Fibroblast of upper back skin (primary cell): ENCODE results near the gene FA2H.
"Not testable (repeated sequence)": the region's sequence is repeated elsewhere in the genome, so short reads cannot be mapped to it uniquely, and the experiment has no call there.

ENCODE experiments used
- DNase-seq: peaks from one replicate; pipeline ENCODE4 v3.0.0-alpha.2; 2013

FA2H gene, protein sequence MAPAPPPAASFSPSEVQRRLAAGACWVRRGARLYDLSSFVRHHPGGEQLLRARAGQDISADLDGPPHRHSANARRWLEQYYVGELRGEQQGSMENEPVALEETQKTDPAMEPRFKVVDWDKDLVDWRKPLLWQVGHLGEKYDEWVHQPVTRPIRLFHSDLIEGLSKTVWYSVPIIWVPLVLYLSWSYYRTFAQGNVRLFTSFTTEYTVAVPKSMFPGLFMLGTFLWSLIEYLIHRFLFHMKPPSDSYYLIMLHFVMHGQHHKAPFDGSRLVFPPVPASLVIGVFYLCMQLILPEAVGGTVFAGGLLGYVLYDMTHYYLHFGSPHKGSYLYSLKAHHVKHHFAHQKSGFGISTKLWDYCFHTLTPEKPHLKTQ

DNA sequence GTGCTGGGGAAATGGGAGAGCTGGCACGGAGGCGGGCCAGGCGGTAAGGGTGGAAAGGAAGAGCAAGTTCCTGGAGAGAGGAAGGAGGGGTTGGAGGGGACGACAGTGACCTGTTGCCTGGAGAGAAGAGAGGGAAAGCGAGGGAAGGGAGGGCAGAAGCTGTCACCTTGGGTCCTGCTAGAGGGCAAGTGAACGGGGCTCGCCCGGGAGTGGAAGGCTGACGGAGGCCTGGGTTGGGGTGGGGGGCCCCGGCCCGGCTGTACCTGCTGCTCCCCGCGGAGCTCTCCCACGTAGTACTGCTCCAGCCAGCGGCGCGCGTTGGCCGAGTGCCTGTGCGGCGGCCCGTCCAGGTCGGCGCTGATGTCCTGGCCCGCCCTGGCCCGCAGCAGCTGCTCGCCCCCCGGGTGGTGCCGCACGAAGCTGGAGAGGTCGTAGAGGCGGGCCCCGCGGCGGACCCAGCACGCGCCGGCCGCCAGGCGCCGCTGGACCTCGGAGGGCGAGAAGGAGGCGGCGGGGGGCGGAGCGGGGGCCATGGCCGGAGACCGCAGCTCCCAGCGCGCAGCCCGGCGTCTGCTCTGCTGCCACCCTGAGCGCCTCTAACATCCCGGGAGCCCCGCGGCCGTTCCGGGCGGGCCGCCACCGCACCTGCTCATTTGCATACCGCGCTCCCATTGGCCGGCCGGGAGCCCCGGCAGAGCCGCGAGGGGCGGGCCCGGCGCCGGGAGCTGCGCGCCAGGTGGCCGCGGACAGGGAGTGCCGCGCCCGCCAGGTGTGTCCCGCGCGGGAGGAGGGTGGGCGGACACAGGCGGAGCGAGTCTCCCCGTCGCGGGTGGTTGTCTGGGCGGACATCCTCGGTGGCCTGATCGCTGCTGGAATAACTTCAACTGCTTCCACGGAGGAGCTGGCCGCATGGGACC is at the start of gene FA2H:
TSS of gene FA2H (minus strand) at position 598 of the 917 bp plus-strand sequence. CDS start at position 533, 65 bp downstream.
- peak; percentile 14 for DNase-seq

DNA sequence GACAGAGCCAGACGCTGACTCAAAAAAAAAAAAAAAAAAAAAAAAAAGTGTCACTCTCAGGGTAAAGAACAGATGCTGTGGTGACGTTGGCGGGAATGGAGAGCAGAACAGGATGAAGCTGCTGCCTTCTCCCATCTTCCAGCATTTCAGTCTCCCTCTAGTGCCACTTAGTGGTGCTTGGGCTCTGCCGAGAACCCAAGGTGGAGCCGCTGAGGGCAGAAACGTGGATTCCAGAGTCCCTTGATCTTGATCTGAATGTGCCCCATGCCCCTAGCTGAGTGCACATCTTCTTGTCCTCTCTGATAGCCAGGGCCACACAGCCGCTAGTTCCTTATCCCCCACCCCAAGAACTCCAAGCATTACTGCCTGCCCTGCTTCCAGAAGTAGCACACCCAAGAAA is 43.2 kb upstream of the FA2H start:
- DNase-seq = no peak

DNA sequence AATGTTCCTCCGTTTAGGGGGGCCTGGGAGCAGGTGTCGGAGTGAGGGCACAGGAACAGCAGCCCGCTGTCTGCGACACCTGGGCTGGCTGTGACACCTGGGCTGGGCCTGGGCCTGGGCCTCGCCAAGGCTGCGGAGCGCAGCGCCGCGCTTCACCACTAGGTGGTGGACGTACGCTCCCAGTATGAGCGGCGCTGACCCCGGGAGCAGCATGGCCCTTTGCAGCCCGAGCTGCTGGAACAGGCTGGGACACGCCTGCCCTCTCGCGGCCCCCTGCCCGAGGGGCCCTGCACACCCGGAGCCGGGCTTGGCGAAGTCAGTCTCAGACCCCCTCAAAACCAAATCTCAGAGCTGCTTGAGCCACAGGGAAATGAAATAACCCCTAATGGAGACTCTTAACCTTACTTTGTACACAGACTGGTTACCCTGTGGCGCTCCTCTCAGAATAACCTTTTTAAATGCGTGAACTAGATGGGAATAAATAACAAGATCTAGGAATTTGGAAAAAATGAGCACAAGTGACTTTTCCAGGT is 38.6 kb upstream of the FA2H start:
- DNase-seq = peak; percentile 59

DNA sequence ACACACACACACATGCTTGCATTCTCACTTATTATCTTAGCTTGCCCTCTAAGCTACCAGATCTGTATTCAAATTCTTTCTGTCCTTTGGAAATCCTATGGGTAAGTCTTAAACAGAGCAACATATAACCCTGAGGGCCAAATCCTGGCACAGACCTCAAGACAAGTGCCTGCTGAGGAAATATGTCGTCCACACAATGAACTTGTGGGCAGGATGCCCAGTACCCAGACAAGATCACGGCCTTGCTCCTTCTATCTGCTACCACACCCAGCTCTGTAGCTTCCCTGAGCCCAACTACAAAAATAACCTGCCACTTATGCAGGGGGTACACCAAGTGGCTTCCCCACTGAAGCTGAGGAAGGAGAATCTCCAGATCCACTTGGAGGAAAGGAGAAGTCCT is 37.3 kb upstream of the FA2H start:
- no peak for DNase-seq

DNA sequence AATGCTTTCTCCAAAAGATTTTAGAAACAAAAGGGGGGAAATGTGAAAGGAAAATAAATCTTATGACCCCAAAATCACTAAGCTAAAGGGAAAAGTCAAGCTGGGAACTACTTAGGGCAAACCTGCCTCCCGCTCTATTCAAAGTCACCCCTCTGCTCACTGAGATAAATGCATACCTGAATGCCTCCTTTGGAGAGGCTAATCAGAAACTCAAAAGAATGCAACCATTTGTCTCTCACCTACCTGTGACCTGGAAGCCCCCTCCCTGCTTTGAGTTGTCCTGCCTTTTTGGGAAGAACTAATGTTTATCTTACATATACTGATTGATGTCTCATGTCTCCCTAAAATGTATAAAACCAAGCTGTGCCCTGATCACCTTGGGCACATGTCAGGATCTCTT is 36.6 kb upstream of the FA2H start:
- not testable (repeated sequence) for DNase-seq

DNA sequence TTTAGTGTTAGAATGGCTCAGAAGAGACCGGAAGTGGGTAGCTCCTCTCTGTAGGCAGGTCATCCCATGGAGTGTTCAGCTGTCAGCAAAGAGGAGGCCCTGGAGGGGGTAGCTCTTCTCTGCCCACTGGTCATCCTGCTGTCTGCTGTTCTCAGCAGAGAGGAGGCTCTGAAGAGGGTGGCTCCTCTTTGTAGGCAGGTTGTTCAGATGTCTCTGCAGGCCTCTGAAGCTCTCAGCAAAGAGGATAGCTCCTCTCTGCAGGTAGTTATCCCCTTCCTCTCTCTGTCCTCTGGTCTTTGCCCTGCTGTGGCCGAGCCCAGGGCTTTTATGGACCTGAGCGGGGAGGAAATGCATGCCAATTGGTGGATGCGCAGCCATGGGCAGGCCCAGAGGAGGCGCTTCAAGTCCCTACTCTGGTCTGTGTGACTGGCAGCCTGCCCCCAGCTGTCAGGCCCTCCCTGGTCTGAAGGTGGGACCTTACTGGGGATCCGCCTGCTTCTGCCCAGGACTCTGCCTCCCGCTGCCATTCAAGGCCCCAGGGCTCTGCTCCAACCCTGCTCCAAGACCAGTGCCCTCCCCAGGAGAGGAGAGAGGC is 32.5 kb upstream of the FA2H start:
- DNase-seq = no peak

DNA sequence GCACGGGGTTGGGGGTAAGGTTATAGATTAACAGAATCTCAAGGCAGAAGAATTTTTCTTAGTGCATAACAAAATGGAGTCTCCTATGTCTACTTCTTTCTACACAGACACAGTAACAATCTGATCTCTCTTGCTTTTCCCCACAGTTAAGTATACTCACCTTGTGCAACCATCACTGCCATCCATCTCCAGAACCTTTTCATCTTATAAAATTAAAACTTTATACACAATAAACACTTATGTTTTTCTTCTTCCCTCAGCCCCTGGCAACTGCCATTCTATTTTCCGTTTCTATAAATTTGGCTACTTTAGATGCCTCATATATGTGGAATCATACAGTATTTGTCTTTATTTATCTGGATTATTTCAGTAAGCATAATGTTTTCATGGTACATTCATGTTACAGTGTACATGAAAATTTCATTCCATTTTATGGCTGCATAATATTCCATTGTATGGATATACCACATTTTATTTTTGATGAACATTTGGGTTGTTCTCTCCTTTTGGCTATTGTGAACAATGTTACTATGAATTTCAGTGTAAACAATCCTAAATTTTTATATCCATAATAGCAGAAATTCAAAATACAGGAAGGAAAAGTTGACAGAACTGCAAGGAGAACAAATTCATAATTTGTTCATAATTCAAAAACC is 25.7 kb upstream of the FA2H start:
- no peak for DNase-seq

DNA sequence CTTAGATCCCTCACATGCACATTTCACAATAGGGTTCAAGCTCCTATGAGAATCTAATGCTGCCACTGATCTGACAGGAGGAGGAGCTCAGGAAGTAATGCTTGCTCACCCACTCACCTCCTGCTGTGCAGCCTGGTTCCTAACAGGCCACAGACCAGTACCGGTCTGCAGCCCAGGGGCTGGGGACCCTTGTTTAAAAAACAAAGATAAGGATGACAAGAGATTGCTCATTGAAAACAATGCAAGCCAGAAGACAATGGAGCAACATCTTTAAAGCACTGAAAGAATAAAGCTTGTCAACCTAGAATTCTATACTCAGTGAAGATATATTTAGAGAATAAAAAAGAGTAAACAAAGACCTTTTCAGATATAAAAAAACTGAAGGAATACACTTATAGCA is 22.8 kb upstream of the FA2H start:
- DNase-seq = no peak

DNA sequence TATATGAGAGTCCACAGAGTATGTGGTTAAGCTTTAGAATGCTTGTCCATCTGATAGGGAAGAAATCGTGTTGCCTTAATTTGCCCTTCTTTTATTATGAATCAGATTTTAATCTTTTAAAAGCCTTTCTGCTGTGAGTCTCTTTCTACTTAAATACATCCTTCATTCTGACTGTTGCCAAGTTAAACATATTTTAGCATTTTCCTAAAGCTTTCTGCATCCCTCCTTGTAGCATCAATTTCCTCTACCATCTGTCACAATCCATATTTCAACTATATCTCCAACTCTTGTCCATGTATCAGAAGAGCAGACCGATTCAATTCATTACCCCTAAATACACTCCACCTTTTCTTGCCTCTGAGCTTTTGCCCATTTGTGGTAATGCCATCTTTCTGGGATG is 20.5 kb upstream of the FA2H start:
- no peak for DNase-seq

DNA sequence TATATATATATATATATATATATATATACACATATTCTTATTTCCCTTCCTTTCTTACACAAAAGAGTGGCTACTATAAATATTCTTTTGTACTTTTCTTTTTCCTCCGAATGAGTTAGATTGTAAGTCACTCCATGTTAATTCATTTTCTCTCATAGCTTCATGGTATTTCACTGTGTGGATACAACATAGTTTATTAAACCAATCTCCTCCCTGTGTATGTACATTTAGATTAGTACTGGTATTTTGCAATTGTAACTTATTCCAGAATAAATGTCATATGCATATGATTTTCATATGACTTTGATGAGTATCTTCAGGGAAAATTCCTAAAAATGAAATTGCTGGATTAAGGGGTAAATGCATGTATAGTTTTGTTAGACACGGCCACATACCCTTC is 20.0 kb upstream of the FA2H start:
- no peak for DNase-seq

DNA sequence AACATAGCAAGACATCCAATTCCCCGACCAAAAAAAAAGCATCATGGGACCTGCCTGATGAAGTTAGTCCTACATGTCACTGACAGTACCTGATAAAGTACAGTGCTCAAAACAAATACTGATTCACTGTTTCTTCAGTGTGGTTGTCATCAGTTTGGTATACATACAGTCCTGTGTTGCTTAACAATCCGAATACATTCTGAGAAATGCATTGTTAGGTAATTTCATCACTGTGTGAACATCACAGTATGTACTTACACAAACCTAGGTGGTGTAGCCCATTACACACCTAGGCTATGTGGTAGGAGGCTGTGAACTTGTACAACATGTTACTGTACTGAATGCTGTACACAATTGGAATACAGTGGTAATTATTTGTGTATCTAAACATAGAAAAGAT is 19.0 kb upstream of the FA2H start:
- DNase-seq = no peak

DNA sequence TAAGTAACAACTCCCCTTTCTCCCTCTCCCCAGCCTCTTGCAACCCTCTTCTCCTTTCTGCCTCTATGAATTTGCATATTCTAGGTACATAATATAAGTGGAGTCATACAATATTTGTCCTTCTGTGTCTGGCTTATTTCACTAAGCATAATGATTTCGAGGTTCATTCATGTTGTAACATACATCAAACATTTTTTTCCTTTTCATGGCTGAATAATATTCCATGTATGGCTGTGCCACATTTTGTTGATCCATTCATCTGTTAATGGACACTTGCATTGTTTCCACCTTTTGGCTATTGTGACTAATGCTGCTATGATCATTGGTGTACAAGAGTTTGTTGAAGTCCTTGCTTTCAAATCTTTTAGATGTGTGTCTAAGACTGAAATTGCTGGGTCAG is 17.6 kb upstream of the FA2H start:
- DNase-seq = no peak

DNA sequence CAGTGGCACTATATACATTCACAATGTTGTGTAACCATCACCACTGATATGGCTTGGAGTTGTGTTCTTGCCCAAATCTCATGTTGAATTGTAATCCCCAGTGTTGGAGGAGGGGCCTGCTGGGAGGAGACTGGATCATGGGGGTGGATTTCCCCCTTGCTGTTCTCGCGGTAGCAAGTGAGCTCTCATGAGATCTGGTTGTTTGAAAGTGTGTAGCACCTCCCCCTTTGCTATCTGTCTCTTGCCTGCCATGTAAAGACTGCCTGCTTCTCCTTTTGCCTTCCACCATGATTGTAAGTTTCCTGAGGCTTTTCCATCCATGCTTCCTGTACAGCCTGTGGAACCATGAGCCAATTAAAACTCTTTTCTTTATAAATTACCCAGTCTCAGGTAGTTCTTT is 17.1 kb upstream of the FA2H start:
- DNase-seq = not testable (repeated sequence)

DNA sequence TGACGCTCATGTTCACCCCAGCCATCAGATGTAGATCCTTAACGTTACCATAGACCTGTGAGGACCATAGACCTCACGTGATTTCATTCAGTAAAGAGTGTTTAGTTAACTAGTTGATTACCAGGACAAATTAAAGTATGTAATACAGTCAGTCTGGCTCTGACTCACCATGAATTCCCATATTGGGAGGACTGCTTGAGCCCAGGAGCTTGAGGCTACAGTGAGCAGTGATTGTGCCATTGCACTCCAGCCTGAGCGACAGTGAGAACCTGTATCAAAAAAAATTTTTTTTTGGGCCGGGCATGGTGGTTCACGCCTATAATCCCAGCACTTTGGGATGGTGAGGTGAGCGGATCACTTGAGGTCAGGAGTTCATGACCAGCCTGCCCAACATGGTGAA is 13.5 kb upstream of the FA2H start:
- no peak for DNase-seq

DNA sequence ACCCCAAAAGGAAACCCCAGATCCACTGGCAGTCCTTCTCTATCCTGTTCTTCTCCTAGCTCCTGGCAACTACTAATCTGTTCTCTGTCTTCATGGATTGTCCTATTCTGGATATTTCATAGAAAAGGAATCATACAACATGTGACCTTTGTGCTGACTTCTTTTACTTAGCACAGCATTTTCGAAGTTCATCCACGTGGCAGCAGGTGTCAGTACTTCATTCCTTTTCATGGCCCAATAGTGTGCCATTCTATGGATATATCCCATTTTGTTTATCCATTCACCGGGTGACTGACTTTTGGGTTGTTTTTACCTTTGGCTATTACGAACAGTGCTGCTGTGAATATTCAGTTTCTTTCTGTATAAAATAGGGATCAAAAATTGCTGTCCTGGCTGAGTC is 10.4 kb upstream of the FA2H start:
- no peak for DNase-seq

DNA sequence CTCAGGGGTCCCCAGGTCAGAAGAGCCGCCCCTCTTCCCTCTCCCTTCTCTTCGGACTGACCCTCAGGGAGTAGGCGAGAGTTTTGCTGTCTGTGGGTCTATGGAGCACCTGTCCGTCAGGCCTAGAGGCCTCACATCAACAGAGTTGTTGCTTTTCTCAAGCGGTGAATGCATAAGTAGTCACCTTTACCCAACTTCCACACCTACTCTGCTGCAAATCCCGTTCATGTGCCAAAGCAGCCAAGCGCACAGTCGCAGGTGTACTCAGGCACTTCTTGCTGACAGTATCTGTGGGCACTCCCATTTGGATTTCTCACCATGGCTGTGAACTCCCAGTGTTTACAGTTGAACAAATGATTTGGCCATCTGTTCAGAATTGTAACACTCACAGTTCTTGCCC is 4.0 kb upstream of the FA2H start:
- no peak for DNase-seq

DNA sequence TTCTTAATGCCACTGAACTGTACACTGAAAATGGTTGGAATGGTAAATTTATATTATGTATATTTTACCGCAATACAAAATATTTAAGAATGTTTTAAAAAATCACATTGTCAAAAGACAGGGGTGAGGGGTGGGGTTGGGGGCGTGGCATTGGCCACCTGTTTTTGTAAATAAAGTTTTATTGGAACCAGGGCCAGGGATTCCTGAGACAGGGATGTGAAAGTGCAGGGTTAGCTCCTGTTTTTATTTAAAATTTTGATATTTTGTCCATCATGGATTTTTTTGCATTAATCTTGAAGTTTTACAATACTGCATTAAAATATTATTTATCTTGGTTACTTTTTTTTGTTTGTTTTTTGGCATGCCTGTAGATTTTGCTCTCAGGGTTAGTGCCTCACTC is 2.3 kb upstream of the FA2H start:
- no peak for DNase-seq

DNA sequence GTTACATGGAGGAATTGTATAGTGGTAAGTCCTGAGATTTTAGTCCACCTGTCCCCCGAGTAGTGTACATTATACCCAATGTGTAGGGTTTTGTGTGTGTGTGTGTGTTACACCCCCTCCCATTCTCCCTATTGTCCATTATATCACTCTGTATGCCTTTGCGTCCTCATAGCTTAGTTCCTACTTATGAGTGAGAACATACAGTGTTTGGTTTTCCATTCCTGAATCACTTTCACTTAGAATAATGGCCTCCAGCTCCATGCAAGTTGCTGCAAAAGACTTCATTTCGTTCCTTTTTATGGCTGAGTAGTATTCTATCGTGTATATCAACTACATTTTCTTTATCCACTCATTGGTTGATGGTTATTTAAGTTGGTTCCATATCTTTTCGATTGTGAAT is 635 bp upstream of the FA2H start:
- no peak for DNase-seq

DNA sequence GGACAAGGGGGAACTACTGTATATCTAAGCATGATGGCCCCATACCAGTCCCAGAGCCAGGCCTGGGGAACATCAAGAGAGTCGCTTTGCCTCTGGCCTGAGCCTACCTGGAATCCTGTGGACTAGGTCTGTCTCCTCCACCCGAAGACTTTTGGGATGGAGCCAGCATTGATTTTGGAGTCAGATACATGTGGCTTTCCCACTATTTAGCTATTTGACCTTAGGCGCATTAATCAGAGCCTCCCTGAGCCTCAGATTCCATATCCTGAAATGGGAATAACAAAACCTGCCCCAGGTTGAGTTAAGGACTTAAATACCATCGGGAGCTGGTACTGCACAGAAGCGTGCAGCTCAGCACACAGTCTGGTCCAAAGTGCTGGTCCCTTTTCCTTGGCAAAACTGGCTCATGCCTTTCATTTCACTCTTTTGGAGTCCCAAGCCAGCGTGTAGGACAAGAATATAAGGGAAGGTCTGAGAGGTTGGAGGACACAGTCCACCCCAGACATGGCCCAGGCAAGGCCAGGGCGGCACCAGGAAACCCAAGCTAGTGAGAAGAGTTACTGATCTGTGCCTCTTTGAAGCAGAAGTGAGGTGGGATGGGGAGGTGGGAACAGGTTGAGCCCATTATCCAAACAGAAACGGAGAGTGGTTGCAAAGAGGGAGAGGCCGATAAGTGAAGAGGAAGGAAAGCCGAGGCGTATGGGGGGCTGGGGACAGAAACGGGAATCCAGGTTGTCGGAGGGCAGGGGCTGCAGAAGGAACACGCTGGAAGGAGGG is 986 bp downstream of the FA2H start:
- no peak for DNase-seq

DNA sequence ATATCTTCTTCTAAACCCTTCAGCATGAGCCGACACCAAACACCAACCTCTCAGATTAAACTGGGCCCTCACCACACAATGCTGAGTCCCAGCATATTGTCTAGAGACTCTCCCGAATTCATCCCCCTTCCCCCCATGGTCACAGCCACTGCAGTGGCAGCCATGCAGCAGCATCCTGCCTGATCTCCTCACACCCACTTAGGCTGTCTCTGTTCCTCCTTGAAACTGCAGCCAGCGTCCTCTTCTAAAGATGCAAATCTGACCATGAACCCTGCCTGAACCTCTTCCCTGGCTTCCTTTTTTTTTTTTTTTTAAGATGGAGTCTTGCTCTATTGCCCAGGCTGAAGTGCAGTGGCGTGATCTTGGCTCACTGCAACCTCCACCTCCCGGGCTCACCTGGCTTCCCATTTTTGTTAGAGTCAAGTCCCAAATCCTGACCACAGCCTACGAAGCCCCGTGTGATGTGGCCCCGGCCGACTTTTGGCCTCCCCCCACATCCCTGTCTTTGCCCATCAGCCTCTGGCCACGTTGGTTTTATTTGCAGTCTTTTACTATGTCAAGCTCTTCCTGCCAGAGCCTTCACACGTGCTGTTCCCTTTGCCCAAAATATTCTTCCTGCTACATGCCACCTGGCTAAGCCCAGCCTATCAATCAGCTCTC is 2.8 kb downstream of the FA2H start:
- no peak for DNase-seq

DNA sequence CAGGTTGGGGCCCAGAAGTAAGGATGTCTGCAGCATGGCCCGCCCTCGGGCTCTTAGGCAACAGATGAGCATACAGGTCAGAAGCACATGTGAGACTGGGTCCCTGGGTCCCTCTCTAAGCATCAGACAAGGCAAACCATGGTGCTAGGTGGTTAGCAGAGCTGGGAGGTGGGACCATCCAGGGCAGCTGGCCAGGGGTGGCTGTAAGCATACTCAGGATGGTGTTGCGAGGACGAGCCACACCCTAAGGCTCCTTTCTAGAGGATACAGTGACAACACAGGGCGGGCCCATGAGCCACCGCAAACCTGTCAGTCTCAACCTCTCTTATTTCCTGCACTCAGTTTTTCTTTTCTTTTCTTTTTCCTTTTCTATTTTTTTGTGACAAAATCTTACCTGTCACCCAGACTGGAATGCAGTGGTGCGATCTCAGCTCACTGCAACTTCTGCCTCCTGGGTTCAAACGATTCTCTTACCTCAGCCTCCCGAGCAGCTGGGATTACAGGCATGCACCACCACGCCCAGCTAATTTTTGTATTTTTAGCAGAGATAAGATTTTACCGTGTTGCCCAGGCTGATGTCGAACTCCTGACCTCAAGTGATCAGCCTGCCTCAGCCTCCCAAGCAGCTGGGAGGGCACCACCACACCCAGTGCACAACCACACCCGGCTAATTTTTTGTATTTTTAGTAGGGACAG is 3.6 kb downstream of the FA2H start:
- DNase-seq = no peak
